Heart left ventricle (tissue), 13 donors: ENCODE results near the gene GTF2F2.

ENCODE experiments used
- POLR2A ChIP-seq, 2 donors: fragments of 450-650 bp; IDR thresholded peaks; one replicate each; pipeline ENCODE4 v1.6.1; 2017; ENCODE audit warnings: antibody characterized with exemption in 2 of 2, mild to moderate bottlenecking in 2 of 2, moderate library complexity in 2 of 2
- TF ChIP-seq, protein P1 (sequence below), 12 donors: fragments of 200-600 bp; sonication (generic) in 4 of 12; IDR thresholded peaks; one replicate each; pipeline versions ENCODE4 v1.5.0 to v1.8.0; 2018 to 2022; ENCODE audit warnings: antibody characterized with exemption in 12 of 12, mild to moderate bottlenecking in 5 of 12
- donor health status: ischemic (EF 13 %, LVEDD 7.1; RV severe dilation, severe dysfunction).
- donor health status: DM: no; HTN: yes; CAD: no.
- donor health status: DM: no; HTN: no; CAD: no.
- donor health status: ischemic (EF 25% LVEDD 6.9; RV normal size, moderate dysfunction).
- donor health status: ischemic (EF 25% LVEDD 5.7; RV mildly dilated, moderate dysfunction).
- donor health status: ischemic (EF 35%, LVEDD 5.7; RV mildly dilated, moderate dysfunction).
- donor health status: nonischemic (EF 11% LVEDD 7.7; RV severe dilation, severe dysfunction).
- donor health status: DM: yes; HTN: yes; CAD: no.
- donor health status: PGD.
- donor health status: ischemic (EF 29% LVEDD 5.4; RV normal size, mild dysfunction).
- donor health status: nonischemic (EF 23%, LVEDD 6.1; RV moderate dilation, normal function).

DNA sequence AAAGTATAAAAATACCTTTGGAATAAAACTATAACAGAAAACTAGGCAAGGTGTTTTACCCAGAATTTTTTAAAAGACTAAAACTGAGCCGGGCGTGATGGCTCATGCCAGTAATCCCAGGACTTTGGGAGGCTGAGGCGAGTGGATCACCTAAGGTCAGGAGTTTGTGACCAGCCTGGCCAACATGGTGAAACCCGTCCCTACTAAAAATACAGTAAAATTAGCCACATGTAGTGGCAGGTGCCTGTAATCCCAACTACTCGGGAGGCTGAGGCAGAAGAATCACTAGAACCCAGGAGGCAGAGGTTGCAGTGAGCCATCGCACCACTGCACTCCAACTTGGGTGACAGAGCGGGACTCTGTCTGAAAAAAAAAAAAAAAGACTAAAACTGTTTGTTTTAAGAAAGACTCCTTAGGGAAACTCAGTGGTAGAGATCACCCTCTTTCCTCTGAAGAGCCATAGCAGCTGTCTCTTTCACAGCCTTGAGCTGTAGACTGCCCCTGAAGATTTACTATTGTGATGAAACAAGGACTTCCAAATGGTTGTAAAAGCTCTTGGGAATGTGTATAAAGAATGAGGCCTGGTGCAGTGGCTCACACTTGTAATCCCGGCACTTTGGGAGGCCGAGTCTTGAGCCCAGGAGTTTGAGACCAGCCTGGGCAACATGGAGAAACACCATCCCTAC, 95.2 kb downstream of the GTF2F2 start:
- TF ChIP-seq, protein P1, sequence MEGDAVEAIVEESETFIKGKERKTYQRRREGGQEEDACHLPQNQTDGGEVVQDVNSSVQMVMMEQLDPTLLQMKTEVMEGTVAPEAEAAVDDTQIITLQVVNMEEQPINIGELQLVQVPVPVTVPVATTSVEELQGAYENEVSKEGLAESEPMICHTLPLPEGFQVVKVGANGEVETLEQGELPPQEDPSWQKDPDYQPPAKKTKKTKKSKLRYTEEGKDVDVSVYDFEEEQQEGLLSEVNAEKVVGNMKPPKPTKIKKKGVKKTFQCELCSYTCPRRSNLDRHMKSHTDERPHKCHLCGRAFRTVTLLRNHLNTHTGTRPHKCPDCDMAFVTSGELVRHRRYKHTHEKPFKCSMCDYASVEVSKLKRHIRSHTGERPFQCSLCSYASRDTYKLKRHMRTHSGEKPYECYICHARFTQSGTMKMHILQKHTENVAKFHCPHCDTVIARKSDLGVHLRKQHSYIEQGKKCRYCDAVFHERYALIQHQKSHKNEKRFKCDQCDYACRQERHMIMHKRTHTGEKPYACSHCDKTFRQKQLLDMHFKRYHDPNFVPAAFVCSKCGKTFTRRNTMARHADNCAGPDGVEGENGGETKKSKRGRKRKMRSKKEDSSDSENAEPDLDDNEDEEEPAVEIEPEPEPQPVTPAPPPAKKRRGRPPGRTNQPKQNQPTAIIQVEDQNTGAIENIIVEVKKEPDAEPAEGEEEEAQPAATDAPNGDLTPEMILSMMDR (IDR thresholded peaks at IDR 0.05) = no peak
- TF ChIP-seq POLR2A (IDR thresholded peaks at IDR 0.05) = no peak
